GM21447 (cell line): Measurements from ENCODE around the gene ZNF724.
"Not testable (repeated sequence)": the region's sequence is repeated elsewhere in the genome, so short reads cannot be mapped to it uniquely, and the experiment has no call there.

ENCODE experiments used
- ATAC-seq: cut with Tn5 transposase; IDR thresholded peaks from one replicate; pipeline ENCODE4 v1.9.1; 2021; ENCODE audit not compliant: unreplicated experiment

Gene ZNF724

DNA sequence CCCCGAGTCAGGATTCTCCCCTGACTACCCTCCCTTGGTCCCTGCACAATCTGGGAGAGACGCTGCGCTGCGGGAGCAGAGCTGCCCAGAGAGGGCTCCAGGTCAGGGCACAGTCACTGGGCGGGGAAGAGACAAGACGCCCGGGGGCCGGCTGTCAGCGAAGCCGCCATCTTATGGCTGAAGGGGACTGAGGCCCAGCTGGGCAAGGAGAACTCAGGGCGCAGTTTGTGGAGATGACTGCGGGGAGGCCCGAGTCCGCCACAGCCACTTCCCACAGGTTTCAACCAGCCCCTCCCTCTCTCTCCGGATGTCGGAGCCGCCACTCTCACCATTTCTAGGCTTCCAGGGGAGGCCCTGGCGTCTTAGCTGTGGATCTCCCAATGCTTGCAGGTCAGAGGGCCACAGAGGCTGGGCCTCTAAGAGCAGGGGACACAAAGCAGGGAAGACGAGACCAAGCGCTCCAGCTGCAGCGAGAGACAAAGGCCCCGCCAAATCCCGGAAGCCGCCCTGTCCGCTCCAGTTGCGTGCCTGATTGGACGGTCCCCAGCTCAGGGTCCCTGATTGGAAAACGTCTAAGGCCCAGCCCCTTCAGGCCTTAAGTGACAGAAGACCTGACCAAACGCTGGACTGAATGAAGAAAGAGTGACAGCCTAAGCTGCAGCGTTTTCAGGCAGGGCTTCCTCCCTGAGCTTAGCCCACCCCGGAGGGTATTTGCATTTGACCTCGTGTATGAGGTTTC is at the start of gene ZNF724:
Gene ZNF724, minus strand, starts transcription at position 484 of the 739 bp plus-strand sequence. Its CDS starts 152 bp downstream, at position 332.
- ATAC-seq: peak; percentile 99

- no peak for ATAC-seq
These were observed 43.9 kb upstream of the ZNF724 start for GRCh38 chr19:23294141-23294540.

DNA sequence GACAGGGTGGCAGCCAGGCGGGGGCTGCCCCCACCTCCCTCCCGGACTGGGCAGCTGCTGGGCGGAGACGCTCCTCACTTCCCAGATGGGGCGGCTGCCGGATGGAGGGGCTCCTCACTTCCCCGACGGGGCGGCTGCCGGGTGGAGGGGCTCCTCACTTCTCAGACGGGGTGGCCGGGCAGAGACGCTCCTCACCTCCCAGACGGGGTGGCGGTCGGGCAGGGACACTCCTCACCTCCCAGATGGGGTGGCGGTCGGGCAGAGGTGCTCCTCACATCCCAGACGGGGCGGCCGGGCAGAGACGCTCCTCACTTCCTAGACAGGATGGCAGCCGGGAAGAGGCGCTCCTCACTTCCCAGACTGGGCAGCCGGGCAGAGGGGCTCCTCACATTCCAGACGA is 39.8 kb upstream of the ZNF724 start:
- ATAC-seq: not testable (repeated sequence)

GRCh38 chr19:23287620-23288019 is 37.4 kb upstream of the ZNF724 start:
- ATAC-seq: no peak

DNA sequence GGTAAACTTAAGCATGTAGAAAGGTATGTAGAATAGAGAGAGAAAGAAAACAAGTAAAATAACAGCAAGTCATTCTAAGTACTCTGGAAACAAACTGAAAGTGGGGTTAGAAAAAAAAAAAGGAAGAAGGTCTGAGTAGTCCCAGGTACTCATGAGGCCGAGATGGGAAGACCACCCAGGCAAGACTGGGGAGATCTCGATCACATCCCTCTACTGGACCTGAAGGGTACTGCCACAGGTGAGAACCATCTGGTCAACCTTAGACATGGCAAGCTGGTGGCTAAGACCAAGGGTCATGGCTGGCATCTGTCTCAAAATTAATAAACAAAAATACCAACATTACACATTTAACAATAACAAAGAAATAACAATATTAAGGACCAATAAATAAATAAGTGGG is 36.3 kb upstream of the ZNF724 start:
- no peak for ATAC-seq

DNA sequence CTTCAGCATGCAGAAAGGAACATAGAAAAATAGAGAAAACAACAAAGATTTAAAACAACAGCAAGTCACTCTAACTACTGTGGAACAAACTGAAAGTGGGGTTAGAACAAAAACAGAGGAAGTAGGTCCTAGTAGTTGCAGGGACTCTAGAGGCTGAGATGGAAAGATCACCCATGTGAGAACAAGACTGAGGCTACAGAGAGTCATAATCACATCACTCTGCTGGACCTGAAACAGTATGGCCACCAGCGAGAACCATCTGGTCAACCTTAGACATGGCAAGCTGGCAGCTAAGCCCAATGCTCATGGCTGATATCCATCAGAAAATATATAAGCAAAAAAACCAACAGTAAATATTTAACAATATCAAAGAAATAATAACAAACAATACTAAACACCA is 35.8 kb upstream of the ZNF724 start:
- no peak for ATAC-seq

GRCh38 chr19:23285326-23285725 is 35.1 kb upstream of the ZNF724 start:
- ATAC-seq: not testable (repeated sequence)

GRCh38 chr19:23283925-23284324 is 33.7 kb upstream of the ZNF724 start:
- ATAC-seq: no peak

DNA sequence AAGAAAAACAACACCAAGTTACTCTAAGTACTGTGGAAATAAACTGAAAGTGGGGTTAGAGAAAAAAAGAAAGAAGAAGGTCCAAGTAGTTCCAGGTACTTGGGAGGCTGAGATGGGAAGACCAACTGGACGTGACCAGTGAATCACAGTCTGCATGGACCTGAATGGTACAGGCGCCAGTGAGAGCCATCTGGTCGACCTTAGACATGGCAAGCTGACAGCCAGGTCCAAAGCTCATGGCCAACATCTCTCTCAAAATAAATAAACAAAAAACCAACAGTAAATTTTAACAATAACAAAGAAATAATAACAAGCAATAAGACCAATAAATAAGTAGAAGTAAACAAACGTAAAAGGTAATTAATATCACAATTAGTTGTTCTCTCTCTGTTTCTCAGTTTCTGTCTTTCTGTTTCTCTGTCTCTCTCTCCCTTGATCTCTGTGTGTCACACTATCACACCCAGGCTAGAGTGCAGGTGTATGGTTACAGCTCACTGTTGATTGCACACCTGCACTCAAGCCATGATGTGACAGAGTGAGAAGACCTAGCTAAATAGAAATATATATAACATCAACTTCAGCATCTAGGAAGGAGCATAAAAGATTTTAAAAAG is 31.6 kb upstream of the ZNF724 start:
- ATAC-seq: no peak

DNA sequence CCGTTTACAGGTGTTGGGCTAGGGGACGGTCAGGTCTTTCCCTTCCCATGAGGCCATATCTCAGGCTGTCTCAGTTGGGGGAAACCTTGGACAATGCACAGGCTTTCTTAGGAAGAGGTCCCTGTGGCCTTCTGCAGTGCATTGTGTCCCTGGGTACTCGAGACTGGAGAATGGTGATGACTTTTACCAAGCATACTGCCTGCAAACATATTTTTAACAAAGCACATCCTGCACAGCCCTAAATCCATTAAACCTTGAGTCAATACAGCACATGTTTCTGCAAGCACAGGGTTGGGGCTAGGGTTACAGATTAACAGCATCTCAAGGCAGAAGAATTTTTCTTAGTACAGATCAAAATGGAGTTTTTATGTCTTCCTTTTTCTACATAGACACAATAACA is 27.9 kb upstream of the ZNF724 start:
- ATAC-seq: not testable (repeated sequence)

DNA sequence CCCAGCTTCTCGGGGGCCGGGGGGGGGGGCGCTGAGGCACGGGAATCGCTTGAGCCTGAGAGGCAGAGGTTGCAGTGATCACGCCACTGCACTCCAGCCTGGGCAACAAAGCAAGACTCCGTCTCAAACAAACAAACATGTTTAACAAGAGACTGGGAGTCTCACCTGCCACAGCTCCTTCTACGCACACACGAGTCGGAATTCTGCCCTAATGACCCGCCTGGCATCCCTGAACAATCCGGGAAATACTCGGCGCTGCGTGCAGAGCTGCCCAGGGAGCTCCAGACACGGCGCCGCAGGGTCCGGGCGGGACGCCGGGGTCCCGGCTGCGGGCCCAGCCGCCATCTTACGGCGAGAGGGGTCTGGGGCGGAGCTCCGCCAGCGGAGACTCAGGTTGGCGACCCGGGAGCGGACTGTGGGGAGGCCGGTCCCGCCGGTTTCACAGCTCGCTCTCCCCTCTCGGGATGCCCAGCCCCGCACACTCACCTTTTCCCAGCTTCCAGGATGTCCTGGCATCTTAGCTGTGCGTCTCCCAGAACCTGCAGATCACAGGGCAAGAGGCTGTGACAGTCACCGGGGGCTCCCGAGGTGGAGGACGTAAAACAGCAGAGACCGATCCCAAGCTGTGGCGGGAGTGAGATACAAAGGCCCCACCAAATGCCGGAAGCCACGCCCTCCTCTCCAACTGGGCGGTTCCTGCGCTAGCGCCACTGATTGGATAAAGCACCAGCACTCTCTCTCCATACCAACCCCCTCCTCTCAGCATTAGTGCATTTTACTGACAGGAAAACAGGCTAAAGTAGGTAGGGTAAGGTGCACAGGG is 23.6 kb upstream of the ZNF724 start:
- ATAC-seq: peak; percentile 99

DNA sequence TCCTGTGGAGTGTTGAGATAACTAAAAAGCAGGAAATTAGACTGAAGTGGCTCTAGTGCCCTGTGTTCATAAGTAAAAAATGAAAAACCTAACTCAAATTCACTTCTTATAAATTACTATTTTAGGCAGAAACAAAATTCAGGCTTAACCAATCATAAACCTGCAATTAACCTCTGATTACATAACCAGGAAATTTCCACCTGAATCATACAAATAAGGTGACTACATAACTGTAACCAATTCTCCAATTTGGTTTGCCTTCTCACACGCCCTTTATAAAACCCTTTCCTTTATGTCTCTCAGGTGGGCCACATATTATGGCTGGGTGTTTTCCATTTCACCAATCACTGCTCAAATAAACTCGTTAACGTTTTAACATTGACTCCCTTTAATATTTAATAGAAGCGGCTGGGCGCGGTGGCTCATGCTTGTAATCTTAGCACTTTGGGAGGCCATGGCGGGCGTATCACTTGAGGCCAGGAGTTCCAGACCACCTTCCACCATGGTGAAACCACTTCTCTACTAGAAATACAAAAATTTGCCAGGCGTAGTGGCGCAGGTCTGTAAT is 22.9 kb upstream of the ZNF724 start:
- peak; percentile 18 for ATAC-seq

- ATAC-seq: no peak
These were observed 13.8 kb upstream of the ZNF724 start for GRCh38 chr19:23263870-23264590.

DNA sequence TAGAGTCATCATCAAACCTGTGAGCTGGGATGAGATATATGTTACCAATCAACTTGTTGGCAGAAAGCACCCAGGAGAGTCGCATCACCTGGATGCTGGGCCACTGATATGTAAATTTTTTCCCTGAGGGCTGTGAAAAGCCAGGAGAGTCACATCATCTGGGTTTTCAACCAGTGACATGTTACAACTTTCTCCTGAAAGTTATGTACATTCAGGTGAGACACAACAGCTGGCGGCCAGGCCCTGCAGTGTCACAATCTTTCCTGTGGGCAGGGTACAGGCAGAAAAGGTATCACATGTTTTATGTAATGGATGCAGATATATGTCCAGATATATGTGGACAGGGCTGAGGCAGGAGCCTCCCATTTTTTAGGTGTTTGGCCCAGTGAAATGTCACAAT is 13.2 kb upstream of the ZNF724 start:
- ATAC-seq: no peak

GRCh38 chr19:23262920-23263319 is 12.7 kb upstream of the ZNF724 start:
- no peak for ATAC-seq

- no peak for ATAC-seq
These were observed 11.4 kb upstream of the ZNF724 start for GRCh38 chr19:23261496-23262020.

GRCh38 chr19:23260956-23261355 is 10.8 kb upstream of the ZNF724 start:
- no peak for ATAC-seq

- ATAC-seq: no peak
These were observed 9.8 kb upstream of the ZNF724 start for GRCh38 chr19:23259961-23260360.

GRCh38 chr19:23255700-23256099 is 5.5 kb upstream of the ZNF724 start:
- ATAC-seq: no peak

DNA sequence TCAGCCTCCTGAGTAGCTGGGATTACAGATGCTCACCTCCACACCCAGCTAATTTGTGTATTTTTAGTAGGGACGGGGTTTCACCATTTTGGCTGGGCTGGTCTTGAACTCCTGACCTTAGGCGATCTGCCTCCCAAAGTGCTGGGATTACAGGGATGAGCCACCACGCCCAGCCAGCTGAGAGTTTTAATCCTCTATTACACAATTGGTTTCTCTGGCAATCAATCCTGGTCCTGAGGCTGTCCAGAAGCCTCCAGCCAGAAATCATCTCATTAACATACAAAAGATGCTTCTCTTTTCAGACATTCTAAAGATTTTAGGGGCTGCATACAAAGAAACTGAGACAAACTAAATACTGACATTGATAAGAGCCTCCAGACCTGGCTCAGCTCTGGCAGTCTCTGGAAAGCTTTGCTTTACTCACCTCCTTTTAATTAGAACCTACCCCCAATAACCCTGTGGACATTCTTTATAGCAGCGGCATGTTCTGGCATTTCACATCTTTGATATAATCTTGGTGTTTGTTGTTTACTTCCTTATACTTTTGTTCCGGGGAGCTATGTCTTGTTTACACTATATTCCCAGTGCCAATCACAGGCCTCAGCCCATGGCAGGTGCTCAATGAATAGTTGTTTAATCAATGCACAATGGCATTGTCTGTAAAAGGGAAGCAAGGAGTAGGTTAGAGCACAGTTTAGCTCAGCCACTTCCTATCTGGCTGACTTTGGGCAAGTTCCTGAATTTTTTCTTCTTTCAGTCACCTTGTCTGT is 4.1 kb upstream of the ZNF724 start:
- no peak for ATAC-seq
